GM19372 (cell line): ENCODE data around the gene RIC3.
A peak's percentile ranks its signal among the peaks of the same experiment; 100 is the strongest.

Experiments
- ATAC-seq: cut with Tn5 transposase; IDR thresholded peaks from one replicate; pipeline ENCODE4 v1.9.1; 2021; ENCODE audit warnings: mild to moderate bottlenecking, low read depth, moderate library complexity; ENCODE audit not compliant: unreplicated experiment

Gene RIC3

GRCh38 chr11:8168485-8169257, at the start of gene RIC3:
Gene RIC3, minus strand, starts transcription at chr11:8169025. Its CDS starts 36 bp downstream, at chr11:8168989.
- ATAC-seq: peak; percentile 80

DNA sequence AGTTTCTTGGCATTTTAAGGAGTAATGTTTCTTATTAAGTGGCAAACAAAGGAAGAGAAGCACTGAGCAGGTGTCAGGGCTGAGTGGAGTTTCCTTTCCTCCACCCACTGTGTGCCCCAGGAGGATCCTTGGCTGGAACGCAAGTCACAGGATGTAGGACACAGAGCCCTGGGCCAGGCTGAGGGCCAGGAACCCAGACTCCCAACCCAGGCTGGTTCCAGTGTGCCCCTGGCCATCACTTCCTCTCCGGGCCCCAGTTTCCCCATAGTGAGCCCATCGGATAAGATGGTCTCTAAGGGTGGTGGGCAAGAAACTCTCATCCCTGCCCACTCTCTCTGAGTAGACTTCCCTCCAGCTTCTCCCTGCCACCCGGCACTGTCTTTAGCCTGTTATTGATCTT, 49.6 kb upstream of the RIC3 start:
- ATAC-seq: no peak

GRCh38 chr11:8217926-8218325, 49.1 kb upstream of the RIC3 start:
- ATAC-seq: no peak

DNA sequence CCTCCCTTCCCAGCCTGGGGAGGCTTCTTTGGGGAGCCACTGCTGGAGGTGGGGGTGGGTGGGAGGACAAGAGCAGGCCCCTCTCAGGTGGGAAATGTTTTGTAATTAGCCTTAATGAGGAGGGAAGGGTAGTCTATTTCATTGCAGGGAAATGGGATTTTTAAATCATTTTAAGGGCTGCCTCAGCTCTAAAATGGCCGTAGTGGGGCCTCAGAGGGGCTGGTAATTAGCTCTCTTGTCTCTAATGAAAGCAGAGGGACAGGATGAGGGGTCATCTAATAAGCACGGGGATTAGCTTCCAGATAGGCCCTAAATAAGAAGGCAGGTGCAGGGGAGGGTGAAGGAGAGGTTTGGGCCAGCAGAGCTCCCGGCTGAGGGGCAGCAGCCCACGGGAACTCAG, 48.3 kb upstream of the RIC3 start:
- no peak for ATAC-seq

GRCh38 chr11:8213376-8213775, 44.6 kb upstream of the RIC3 start:
- no peak for ATAC-seq

DNA sequence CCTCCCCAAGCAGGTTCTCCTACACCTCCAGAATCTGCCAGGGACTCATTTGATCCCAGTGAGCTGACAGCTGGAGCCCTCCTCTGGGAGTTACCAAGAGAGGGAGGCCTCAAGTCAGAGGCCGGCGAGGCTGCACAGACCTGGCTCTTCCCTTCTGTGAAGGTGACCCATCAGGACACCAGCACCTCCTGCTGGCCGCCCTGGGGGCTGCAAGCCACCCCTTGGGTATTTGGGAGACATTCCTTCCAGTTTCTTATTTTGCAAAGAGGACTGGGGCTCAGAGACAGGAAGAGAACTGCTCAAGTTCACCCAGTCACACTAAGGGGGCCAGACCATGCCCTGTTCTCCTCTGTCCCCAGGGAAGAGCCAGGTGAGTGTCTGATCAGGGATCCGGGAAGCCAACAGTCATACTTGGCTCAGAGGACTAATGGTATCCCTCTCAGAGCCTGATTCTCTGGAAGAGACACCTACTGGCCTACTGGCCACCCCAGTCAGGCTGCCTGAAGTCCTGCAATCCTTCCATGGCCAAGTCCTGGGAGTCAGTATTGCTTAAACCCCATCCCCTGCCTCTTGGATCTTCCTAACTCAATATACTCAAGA, 40.5 kb upstream of the RIC3 start:
- no peak for ATAC-seq

DNA sequence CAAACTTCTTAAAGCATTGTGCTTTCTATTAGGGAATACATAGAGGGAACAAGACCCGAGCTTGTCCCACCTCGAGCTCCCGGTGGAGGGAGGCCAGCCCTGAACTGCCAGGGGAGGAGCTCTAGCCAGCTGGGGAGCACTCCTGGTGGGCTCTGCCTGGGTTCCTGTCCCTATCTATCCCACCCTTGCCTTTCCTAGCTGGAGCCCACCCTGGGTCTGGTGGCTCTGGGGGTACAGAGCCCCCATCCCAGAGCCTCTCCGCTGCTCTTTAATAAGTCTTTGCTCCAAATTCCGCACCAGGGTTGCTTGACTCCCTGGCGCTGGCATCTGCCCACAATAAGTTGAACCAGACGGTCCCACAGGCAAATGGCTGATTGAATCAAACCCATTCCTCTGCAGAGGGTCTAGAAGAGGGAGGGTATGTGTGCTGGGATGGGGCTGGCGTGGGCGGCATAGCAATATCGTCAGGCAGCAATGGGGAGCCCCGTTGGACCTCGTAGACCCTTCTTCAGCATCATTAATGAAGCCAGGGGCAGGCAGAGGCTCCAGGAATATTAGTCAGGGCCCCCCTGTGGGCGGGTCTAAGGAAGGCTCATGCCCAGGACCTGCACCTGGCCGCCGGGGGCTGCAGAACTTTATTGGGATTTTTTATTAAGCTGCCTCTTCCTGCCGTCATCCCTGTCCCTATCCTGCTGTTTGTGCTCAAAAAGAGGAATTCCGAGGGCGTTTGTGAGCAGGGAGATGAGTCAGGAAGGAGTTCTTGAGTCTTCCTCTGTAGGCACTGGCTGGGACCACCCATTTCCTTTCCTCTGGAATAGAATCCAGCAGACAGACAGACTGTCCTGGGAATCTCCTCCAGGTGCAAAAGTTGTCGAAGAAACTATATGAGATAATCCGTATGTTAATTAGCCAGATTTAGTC, 38.5 kb upstream of the RIC3 start:
- ATAC-seq: no peak

DNA sequence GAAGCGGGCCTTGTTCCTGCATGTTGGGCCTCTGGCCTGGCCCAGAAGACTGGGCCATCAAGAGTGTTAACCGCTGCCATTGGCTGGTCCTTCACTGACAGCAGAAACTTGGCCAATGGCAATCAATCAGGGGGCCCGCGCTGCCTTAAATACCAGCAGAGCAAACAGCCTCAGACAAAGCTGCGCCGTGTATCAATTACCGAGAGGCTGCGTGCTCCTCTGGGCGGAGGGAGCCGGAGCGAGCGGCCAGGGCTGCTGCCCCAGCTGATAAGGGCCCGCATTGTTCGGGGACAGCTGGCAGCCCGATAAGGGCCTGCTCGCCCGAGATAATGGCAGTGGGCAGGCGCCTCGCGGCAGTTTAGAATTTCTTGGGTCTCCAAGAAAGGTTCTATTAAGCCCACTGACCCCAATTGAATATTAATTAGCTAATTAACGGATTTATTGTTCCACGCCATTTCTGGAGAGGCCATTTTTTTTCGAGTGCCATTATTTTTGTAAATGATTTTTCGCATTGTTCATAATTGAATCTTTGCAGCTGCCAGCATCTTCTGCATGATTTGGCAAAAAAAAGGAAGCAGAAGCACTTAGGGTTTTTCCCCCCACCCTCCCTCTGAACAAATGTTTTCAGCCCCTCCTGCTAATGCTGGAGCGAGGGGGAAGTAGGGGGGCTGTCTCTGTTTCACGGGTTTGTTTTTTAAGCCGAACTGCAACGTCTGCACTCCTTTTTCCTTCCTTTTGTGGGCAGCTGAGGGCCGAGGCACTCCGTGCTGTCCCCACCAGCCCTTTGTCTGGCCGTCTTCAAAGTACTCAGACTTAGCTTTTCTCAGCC, 37.6 kb upstream of the RIC3 start:
- ATAC-seq: no peak

DNA sequence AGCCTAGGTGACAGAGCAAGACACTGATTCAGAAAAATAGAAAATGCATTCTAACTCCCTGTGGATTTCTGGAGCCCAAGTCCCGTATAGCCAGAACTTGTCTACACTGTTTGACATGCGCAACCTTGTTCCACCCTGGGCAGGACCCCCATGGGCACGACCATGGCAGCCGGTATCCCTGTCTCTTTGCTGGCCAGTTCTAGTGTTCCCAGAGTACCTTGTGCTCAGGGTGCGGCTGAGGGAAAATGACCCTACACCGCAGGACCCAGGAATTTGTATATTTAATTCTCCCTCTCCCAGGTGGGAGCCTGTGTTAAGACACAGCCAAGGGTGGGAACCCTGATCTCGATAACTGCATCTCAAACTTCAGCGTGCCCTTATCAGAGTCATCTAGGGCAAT, 36.7 kb upstream of the RIC3 start:
- no peak for ATAC-seq

GRCh38 chr11:8204596-8204995, 35.8 kb upstream of the RIC3 start:
- no peak for ATAC-seq

GRCh38 chr11:8204025-8204424, 35.2 kb upstream of the RIC3 start:
- ATAC-seq: no peak

DNA sequence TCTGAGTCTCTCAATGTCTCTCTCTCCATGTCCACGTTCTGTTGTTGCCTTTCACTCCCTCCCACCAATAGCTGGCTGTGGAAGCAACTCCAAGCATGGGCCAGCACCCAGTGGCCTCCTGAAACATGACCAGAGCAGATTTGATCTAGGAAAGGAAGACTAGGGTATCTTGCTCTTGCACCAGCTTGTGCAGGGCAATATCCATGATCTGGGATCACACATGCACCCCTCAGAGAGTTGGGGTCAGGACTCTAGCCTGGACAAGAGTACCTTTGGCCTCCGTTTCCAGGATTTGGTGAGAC, 34.5 kb upstream of the RIC3 start:
- ATAC-seq: no peak

DNA sequence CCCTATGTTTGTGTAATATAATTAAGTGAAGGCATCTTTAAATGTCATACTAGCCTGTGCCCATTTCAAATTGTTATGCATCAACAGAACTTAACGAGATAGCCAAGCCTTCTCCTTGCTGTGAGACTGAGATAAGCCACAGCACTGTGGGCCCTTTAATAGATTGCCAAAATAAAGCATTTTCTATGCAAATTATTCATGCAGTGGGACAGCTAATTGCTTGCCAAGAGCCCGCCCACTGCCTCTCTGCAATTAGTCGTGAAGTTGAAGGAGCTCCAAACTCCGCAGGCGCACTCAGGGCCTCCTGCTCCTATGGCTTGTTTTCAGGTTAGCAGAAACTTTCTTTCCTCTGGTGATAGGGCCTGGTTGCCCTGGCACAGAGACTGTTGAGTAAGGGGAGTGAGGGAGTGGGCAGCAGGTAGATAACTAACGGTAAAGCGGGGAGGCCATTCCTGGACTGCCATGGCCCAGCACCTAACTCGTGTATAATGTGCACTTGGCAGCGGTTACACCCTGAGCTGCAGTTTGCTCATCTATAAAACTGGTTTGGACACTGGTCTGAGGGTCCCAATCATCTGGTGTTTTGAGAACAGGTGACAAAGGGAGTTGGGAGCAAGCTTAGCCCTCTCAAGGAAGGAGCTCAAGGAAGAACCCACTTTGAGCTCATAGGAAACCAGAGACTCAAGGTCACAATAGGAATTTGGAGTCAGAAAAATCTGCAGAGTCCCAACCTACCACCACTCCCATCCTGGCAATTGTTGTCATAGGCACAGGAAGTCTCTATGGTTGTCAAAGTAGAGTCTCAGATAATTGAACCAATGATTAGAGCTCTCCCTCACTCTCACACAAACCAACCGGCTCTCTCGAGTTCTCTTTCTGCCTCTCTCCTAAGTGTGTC, 33.9 kb upstream of the RIC3 start:
- no peak for ATAC-seq

GRCh38 chr11:8201644-8202365, 33.0 kb upstream of the RIC3 start:
- ATAC-seq: peak; percentile 70

DNA sequence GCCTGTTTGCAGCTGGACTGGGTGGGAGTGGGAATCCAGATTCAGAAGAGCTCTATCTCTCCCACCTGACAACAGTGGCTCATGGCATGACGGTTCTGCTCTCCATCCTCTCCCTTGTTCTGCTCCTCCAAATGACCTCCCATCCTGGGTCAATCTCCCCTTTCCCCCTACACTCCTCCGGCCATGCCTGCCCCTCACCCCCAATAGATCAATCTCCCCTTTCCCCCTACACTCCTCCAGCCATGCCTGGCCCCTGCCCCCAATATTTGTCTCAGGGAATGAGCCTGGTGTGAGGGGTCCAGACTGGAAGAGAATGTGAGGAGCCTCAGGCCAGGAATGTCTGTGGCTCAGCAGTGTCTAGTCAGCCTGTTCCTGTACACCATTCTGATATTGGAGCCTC, 30.9 kb upstream of the RIC3 start:
- no peak for ATAC-seq

- ATAC-seq: no peak
Observed at GRCh38 chr11:8196749-8197148, 27.9 kb upstream of the RIC3 start.

GRCh38 chr11:8194956-8195355, 26.1 kb upstream of the RIC3 start:
- no peak for ATAC-seq

DNA sequence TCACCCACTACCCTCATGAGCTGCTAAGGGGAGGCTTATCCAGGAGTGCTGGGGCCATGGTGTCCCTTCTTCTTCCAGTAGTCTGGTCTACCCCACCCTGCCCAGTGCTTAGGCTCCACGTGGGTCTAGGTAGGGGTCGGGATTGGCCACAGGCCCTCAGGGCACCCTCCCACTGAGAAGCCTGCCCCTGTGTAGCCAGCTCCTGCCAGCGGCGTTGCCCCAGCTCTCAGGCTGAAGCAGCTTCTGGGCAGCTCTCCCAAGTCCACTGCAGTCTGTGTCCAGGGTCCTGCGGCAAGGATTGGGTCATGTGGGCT, 24.0 kb upstream of the RIC3 start:
- ATAC-seq: no peak
